GM18499 (cell line): ENCODE data around the gene ZNF654.
"Not testable (repeated sequence)": the region's sequence is repeated elsewhere in the genome, so short reads cannot be mapped to it uniquely, and the experiment has no call there.

ENCODE experiments used
- ATAC-seq: cut with Tn5 transposase; IDR thresholded peaks from one replicate; pipeline ENCODE4 v1.9.1; 2021; ENCODE audit warnings: moderate number of reproducible peaks; ENCODE audit not compliant: insufficient read depth, unreplicated experiment

ZNF654 gene

DNA sequence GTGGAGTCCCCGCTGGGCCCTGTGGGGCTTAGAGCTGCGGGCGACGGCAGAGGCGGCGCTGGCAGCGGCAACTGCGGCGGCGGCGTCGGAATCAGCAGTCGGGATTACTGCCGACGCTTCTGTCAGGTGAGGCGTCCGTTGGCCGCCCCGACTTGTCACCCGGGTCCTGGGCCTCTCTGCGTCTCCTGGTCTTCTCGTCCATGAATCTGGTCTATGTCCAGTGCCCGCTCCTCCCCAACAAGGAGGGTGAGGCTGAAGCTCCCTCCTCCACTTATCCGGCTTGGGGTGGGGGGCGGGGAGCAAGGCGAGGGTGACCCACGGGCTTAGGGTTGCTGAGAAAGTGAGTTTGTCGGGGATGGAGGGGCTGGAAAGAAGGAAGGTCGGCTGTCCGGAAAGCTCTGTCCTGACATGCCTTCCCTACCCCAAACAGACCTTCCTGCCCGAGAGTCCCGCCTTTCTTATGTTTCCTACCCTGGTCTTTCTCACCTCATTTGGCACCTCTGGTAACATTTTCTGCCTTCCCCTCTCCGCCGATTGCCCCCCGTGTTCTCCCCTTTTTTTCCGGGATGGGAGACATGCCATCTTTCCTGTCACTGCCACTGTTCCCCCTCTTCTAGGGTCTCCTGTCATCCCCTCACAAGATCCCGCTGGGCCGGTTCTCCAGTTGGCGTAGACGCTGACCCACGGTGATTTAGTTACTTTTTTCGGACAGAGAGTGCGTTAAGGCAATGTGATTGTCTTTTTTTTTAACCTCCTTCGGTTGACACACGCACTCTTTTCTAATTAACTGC lies 520 bp downstream of the ZNF654 start:
- peak; percentile 4 for ATAC-seq

DNA sequence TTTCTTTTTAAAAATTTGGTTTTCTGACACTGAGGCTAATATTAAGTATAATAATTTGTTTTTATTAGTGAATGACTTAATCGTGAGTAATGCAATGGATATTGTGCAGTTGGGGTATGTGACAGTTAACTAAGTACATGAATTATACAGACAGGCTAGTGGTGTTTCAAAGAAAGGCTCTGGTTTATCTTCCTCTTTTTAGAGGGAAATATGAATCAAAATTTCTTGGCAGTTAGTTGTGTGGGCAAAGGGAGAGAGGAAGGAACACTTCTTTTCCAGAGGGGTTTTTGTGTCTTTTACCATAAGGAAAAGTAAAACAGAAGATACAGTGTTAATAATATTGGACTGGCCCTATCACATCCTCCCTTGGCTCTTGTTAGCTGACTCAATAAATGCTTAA lies 2.7 kb downstream of the ZNF654 start:
- no peak for ATAC-seq

DNA sequence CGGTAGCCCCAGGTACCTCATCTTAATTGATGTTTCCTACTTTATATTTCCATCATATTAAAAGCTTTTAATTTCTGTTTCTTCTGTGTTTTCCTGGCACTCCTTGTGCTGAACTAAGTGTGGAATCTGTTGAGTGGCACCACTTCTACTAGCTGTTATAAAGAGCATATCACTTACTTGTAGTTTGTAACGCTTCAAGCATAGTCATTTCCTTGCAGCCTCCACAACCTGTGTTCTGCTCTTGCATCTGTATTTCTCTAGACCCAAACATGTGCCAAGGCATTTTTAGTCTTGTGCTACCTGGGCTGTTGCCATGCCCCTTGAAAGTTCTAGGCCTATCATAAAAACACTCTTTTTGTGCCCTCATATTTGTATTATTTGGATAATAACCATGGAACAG lies 16.0 kb downstream of the ZNF654 start:
- ATAC-seq = no peak

DNA sequence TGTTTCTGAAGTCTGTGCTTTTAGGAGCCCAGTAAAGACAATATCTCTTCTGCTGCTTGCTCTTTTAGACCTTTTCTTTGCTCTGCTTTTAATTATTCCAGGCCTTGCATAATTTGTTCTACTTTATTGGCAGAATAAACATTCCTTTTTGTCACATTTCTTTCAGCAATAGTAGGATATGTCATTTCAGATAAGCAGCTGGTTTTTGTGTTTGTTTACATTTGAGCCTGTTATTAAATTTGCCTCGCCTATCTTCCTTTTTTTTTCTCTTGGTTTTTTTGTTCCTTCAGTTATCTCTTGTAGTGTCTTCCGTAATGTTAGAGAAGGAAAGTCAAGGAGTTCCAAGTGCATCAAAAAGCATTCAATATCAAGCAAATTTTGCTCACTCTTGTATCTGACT lies 16.4 kb downstream of the ZNF654 start:
- ATAC-seq = no peak

DNA sequence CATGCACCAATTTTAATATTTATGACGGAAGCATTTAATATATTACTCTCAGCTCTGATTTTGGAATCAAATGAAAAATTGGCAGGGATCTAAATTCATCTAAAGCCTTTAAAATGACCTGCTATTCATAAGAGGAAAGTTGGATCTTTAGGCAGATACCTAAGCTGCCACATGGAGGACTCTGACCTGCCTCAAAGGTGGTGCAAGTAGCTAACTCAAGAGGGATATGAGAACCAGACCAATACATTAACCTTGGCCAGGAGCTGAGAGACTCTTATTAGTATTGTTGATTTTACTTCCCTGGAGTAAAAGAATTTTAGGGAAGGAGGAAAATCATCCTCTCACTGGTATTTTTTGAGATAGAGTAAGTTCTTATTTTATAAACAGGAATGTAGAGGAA lies 17.7 kb downstream of the ZNF654 start:
- no peak for ATAC-seq

DNA sequence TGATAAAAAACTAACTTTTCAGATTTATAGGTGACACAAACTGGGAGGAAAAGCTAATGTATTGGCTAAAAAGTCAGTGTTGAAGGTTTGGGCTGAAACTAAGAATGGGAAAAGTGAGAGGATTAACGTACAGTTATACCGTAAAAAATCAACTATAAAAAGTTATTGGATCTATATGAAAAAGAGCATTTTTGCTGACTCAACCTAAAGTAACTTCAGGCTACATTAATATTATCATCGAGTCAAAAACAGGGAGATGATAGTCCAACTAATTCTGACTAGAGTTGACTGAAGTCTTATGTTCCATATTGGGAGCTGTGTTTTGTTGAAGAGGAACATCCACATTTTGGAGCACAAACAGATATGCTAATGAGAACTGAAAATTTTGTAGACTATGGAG lies 19.9 kb downstream of the ZNF654 start:
- ATAC-seq = no peak

DNA sequence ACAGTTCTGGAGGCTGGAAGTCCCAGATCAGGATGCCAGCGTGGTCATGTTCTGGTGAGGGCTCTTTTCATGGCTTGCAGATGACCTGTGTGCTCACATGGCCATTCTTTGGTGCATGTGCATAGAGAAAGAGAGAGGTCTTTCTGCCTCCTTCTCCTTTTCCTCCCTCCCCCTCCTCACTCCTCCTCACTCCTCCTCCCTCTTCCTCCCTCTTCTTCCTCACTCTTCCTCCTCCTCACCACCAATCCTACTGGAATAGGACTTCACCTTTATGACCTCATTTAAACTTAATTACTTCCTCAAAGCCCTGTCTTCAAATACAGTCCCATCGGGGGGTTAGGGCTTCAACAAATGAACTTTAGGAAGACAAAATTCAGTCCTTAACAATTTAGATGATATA lies 23.8 kb downstream of the ZNF654 start:
- no peak for ATAC-seq

DNA sequence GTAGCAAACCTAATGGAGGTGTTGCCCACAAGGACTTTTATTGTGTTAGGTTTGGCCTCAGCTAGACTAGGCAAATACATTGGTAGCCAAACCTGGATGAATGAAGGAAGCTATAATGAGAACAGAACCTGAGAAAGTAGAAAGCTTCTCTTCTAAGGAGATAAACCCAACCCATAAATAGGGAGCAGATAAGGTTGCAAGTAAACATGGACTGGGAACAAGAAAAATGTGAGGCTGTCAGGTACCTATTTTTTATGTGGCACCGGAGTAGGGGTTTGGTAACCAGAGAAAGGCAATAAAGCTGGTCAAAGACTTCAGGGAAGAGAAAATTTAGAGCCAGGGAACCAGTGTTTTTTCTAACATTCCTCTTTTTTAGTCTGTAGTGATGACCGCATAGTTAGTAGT lies 25.0 kb downstream of the ZNF654 start:
- ATAC-seq = no peak

DNA sequence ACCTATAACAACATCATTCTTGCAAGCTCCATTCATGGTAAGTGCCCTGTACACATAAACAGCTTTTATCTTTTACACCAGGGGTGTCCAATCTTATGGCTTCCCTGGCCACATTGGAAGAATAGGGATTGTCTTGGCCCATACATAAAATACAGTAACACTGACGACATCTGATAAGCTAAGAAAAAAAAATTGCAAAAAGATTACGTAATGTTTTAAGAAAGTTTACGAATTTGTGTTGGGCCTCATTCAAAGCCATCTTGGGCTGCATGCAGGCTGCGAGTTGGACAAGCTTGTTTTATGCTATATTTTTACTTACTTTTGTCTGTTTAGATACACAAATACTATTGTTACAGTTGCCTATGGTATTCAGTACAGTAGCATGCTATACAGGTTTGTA lies 31.6 kb downstream of the ZNF654 start:
- no peak for ATAC-seq

DNA sequence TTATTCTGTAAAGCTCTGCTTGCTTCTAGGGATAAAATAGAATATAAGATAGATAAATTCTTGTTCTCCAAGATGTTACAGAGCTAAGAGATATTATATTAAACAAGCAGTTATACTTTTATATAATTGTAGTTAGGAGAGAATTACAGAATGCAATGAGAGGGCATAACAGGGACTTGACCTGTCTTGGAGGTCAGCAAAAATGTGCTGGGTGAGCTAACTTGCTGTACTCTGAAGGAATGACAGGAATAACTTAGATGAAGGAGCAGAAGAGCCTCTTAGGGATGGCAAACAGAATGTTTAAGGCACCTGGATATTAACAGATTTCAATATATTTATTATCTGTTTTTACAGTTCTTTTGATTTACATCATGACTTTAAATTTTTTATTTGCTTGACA lies 33.2 kb downstream of the ZNF654 start:
- no peak for ATAC-seq

DNA sequence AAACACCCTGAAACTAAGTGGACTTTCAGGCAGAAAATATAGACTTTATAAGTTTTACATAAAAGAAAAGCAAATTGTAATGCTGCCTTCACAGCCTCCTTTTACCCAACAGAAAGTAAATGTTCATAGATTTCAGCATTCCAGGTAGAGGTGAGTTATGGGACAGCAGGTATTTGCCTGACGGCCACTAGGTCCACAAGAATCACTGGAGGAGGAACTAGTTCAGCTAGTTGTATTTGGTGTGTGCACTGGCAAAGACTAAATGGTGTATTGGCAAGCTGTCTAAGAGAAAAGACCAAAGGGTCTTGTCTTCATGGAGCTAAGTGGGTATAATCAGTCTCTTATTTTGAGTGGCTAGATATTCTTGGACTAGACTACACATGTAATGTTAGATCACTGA lies 34.2 kb downstream of the ZNF654 start:
- ATAC-seq = no peak

DNA sequence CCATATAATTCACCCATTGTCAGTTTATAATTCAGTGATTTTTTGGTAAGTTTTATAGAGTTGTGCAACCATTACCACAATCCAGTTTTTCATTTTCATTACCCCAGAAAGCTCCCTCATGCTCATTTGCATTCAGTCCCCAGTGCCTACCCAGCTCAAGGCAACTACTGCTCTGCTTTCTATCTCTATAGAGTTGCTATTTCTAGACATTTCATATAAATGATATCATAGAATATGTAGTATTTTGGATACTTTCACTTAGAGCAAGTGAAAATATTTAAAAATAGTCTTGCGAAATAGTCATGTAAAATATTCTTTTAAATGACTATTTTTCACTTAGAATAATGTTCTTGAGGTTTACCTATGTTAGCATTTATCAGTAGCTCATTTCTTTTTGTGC lies 42.1 kb downstream of the ZNF654 start:
- peak; percentile 72 for ATAC-seq

DNA sequence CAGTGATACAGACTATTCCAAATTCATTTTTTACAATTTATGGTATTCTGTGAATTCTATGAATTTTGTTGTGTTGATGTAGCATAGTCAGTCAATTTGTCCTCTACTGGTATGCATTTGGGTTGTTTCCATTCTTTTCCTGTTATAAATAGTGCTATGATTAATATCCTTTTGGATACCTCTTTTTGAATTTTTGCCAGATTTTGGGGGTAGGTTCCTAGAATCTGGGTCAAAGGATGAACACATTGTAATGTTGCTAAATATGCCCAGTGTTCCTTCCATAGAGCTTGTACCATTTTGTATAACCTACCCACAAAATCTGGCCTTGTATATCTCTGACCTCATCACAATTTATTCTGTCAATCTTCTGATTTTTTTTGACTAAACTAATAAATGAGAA lies 46.3 kb downstream of the ZNF654 start:
- ATAC-seq = no peak

DNA sequence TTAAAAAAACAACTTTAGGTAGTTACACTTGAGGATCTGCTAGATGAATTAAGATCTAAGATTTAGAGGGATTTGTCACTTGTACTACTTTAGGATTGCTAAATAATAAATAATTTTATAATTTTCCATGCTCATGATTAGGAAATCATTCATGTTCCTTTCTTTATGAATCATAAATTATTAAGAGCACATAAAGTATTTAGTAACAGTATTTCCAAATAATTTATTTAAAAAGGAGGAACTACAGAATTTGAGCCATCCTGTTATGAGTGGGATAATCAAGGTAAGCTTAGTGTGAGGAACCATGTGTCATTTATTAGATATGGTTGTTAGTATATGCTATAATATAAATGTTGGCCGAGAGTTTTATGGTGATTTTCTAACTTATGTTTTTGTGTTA lies 53.2 kb downstream of the ZNF654 start:
- no peak for ATAC-seq

DNA sequence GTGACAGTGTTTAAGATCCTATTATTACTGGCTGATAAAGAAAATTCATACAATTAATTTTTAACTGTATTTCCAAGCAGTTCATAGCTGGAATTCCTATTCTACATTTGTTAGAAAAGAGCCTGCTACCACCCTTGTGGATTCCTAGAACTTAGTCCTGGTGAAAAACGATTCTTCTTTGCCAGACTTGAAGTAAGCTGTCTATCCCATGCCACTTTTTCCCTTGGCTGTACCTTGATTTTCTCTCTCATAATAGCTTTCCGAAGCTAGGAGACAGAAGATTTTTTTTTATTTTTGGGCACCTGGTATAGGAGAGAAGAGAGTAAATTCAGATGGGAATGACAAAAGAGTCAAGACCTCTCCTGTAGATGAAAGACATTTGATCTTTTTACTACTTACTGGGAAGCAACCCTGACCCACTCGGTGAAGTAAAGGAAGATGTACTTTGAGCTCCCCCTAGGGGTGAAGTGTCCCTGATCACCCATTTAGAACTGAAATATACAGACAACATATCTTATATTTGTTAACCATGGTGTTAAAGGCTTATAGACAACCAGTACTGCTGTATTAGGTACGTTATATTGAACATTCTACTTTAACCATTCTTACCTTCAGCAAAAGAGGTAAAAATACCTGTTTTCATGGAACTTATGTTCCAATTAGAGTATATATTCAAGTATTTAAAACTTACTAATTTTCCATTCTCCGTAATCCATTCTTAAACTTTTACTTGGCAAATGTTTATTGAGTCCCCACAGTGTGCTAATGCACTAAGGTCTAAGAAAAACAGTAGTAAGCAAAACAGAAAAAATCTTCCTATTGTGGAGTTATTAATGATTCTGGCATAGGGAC lies 54.5 kb downstream of the ZNF654 start:
- peak; percentile 92 for ATAC-seq

DNA sequence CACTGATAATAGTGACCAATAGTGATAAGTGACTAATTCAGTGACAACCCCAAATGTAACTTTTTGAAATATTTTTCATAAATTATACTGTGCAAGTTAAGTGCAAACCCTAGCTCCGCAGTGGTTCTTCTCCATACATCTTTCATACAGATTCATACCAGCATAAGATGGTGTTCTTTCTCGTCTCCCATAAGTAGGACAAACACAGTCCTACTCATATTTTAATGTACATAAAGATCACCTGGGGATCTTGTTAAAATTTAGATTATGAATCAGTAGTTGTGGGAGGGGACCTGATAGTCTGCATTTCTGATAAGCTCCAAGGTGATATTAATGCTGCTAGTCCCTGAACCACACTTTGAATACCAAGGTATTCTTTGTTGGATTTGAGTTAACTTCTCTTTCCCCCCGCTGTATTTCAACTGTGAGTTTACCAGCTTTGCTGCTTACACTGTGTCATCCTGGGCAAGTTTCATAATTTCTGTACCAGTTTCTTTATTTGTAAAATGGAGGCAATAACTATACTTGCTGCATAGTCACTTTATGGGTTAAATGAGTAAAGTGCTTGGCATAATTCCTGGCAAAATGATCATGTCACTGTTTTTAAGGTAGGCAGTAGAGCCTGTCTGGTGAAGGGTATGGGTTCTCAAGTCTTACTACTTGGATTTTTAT lies 56.0 kb downstream of the ZNF654 start:
- no peak for ATAC-seq

DNA sequence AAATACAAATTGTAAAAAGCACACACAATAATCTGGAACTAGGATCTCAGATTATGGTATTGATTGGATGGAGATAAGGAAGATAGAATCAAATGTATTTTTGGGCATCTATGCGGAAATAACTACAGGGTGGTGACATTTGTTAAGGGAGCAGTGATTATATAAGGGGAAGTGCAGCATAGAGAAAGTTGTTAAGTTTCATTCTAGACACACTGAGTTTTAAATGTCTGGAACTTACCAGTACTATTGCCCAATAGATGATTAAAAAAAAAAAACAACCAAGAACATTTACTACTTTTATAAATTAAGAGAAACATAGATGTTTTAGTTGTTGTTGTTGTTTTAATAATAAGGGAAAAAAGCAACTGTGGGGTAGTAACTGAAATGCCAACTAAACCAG lies 58.6 kb downstream of the ZNF654 start:
- no peak for ATAC-seq

DNA sequence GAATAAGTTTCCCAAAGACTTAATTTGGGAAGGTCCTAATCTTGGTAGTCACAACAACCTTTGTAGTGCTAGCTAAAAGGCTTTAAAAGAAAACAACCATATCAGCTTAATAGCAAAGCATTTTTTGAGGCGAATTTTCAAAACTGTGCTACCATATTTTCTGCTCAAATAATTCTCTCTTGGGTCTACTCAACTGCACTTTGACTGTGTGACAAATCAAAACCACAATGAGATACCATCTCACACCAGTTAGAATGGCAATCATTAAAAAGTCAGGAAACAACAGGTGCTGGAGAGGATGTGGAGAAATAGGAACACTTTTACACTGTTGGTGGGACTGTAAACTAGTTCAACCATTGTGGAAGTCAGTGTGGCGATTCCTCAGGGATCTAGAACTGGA lies 59.5 kb downstream of the ZNF654 start:
- ATAC-seq = not testable (repeated sequence)

DNA sequence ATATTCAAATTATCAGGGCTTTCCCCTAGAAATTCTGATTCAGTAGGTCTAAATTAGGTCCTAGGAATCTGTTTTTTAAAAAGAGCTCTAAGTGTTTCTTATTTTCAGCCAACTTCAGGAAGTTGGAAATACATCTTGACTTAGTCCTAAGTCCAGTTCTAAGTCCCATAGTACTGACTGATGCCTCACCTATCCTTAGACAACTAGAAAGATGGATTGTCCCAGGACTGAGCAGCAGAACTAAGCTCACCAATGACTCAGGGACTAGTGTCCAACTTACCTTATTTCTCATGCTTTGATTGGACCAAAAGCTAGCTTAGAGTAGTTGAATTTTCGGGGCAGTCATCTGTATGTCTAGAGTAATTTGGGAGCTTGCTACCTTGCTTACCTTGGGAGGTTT lies 64.5 kb downstream of the ZNF654 start:
- no peak for ATAC-seq

DNA sequence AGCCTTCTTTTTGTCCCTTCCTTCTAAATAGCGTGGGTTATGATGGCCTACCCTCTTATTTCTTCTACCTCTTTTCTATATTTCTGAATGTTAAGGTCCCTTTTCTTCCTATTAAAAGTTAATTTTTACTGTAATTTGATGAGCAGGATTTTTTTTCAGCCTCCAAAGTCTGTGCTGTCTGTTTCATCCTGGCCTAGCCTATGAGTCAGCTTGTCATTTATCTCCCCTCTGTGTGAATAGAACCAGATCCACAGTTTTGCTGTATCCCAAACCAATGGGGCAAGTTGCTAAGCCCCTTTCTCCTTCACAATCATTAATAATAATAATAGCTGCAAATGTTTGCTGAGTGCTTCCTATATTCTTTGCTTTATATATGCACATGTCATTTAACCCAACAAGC lies 72.6 kb downstream of the ZNF654 start:
- no peak for ATAC-seq

DNA sequence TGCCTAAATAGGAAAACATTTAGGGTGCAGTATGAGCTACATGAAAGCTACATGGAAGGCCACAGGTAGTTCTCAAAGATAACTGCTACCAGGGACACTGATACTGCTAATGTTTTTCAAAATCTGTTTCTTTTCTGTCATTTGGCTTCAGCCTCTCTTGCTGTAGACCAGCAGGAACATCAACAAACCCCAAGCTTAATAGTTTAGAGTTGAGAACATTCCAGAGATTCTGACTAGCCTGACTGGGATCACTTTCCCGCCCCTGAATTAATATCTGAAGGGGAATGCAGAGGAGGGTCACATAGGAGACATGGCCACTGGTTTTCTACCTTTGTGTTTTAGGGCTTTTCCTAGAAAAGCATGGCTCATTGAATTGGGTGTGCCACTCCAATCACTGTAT lies 73.8 kb downstream of the ZNF654 start:
- ATAC-seq = no peak
